Ectodermal cell (in vitro differentiated cells): ENCODE data around the gene EMC8.

Source experiments
- H3K27ac ChIP-seq: 2 replicates; pipeline ENCODE4 v1.7.0; 2013; ENCODE audit warnings: mild to moderate bottlenecking, low read depth, low read length; ENCODE audit not compliant: insufficient read depth, poor library complexity, severe bottlenecking
- H3K27me3 ChIP-seq: 2 replicates; pipeline ENCODE4 v1.7.0; 2013; ENCODE audit warnings: mild to moderate bottlenecking, low read length; ENCODE audit not compliant: insufficient read depth, control insufficient read depth, poor library complexity, severe bottlenecking
- H3K36me3 ChIP-seq: one replicate; pipeline ENCODE4 v1.7.0; 2013; ENCODE audit warnings: low read length; ENCODE audit not compliant: control insufficient read depth, insufficient read depth
- H3K4me1 ChIP-seq: one replicate; pipeline ENCODE4 v1.7.0; 2013; ENCODE audit warnings: low read length; ENCODE audit not compliant: control insufficient read depth, insufficient read depth
- H3K4me3 ChIP-seq: 2 replicates; pipeline ENCODE4 v1.7.0; 2013; ENCODE audit warnings: low read depth, low read length, control low read depth; ENCODE audit not compliant: insufficient read depth
- H3K9me3 ChIP-seq: 2 replicates; pipeline ENCODE4 v1.7.0; 2013; ENCODE audit warnings: mild to moderate bottlenecking, low read length, moderate library complexity; ENCODE audit not compliant: control insufficient read depth
- WGBS, 2 experiments: methylation state at CpG; one replicate each; pipeline ENCODE4 v1.1.7; 2013; ENCODE audit warnings: missing lambda C conversion rate in 2 of 2; 5-methylcytosine and 5-hydroxymethylcytosine counted together

EMC8 gene

GRCh38 chr16:85785927-85786326 lies 13.4 kb downstream of the EMC8 start:
- Histone ChIP-seq H3K4me1 (no peaks in the 10 kb centered on the region), H3K36me3 (peaks cover 17% of the 10 kb centered on the region), H3K9me3 (no peaks in the 10 kb centered on the region), H3K27me3 (no peaks in the 10 kb centered on the region), H3K4me3 (no peak overlapping the region), H3K27ac (no peak overlapping the region)
- 92 to 96% methylated on average over 2 of the region's 2 CpGs for WGBS, 2 experiments

GRCh38 chr16:85784813-85785212 lies 14.5 kb downstream of the EMC8 start:
- Histone ChIP-seq H3K36me3 (peaks cover 23% of the 10 kb centered on the region), H3K27me3 (no peaks in the 10 kb centered on the region), H3K4me1 (no peaks in the 10 kb centered on the region), H3K9me3 (no peaks in the 10 kb centered on the region), H3K27ac (no peak overlapping the region), H3K4me3 (no peak overlapping the region)
- 100% methylated on average over 2 of the region's 2 CpGs for WGBS, 2 experiments

GRCh38 chr16:85783441-85783840 lies 15.9 kb downstream of the EMC8 start:
- H3K4me3 ChIP-seq, result no peak overlapping the region
- no peaks in the 10 kb centered on the region for H3K27me3 ChIP-seq
- no peaks in the 10 kb centered on the region for H3K9me3 ChIP-seq
- H3K36me3 ChIP-seq, result peaks cover 37% of the 10 kb centered on the region
- no peaks in the 10 kb centered on the region for H3K4me1 ChIP-seq
- no peak overlapping the region for H3K27ac ChIP-seq
- WGBS, 2 experiments, result 94 to 95% methylated on average over 8 of the region's 8 CpGs

- Histone ChIP-seq H3K4me3 (no peak overlapping the region), H3K9me3 (no peaks in the 10 kb centered on the region), H3K27ac (no peak overlapping the region), H3K4me1 (no peaks in the 10 kb centered on the region), H3K27me3 (no peaks in the 10 kb centered on the region), H3K36me3 (peaks cover 38% of the 10 kb centered on the region)
- WGBS, 2 experiments, result 94 to 96% methylated on average over 6 of the region's 6 CpGs
Observed at GRCh38 chr16:85782451-85782850, 16.9 kb downstream of the EMC8 start.

- WGBS, 2 experiments, result 95 to 96% methylated on average over 16 of the region's 16 CpGs
- Histone ChIP-seq H3K27me3 (no peaks in the 10 kb centered on the region), H3K9me3 (no peaks in the 10 kb centered on the region), H3K27ac (no peak overlapping the region), H3K4me3 (no peak overlapping the region), H3K36me3 (peaks cover 37% of the 10 kb centered on the region), H3K4me1 (no peaks in the 10 kb centered on the region)
Observed at GRCh38 chr16:85781695-85782370, 17.5 kb downstream of the EMC8 start.

DNA sequence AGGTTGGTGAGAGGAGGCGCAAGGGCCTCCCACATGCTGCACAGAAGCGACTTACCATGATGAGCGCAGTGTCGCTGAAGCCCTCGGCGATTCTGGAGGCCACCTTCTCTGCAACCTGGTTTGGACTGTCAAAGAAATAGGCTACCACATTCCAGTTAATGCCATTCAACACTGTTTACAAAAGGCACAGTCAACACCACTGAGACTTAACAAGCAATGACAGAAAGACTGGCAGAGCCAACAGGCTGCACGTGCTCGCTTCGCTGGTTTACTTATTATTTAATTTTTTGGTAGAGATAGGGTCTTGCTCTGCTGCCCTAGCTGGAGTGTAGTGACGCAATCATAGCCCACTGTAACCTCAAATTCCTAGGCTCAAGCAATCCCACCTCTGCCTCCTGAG lies 18.2 kb downstream of the EMC8 start:
- H3K27me3 ChIP-seq, result no peaks in the 10 kb centered on the region
- WGBS, 2 experiments, result 86 to 89% methylated on average over 10 of the region's 10 CpGs
- H3K36me3 ChIP-seq, result peaks cover 32% of the 10 kb centered on the region
- H3K9me3 ChIP-seq, result no peaks in the 10 kb centered on the region
- no peak overlapping the region for H3K27ac ChIP-seq
- no peaks in the 10 kb centered on the region for H3K4me1 ChIP-seq
- H3K4me3 ChIP-seq, result no peak overlapping the region

DNA sequence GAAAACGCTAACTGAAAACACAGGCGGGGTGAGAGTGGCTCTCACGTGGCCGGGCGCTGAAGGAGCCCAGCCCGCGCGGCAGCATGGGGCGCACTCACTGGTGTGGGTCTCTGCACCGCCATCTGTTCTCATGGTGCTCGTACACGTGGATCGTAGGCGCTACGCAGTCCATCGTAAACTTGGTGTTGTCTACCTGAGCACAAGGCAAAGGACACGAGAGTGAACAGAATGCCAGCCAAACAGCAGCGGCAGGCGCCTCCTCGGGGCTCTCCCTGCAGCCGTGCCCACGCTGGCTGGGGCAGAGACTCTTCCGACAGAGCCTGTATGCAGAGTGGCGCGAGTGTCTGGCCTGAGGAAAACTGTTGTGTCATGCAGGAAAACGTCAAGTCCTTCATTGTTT lies 19.1 kb downstream of the EMC8 start:
- H3K27ac ChIP-seq, result no peak overlapping the region
- H3K9me3 ChIP-seq, result no peaks in the 10 kb centered on the region
- H3K27me3 ChIP-seq, result no peaks in the 10 kb centered on the region
- H3K36me3 ChIP-seq, result peaks cover 32% of the 10 kb centered on the region
- H3K4me3 ChIP-seq, result no peak overlapping the region
- WGBS, 2 experiments, result 92 to 93% methylated on average over 26 of the region's 26 CpGs
- H3K4me1 ChIP-seq, result no peaks in the 10 kb centered on the region

DNA sequence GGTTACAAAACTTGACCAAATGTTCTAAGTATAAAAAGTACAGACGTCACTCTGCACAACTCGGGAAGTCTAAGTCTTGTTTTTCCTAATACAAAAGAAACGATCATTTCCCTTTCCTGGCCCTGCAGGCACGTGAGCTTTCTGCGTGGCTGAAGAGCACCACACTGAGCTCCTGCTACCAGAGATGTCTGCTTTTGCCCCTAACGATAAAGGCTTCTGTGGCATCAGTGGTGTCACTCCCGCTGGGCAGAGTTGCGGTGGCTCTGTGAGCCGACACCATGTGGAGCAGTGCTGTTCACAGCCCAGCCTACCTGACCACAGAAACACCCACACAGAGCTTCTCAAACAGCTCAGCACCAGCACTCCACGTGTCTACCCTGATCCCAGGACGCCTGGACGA lies 20.5 kb downstream of the EMC8 start:
- Histone ChIP-seq H3K36me3 (peaks cover 32% of the 10 kb centered on the region), H3K27ac (no peak overlapping the region), H3K9me3 (no peaks in the 10 kb centered on the region), H3K4me3 (no peak overlapping the region), H3K27me3 (no peaks in the 10 kb centered on the region), H3K4me1 (no peaks in the 10 kb centered on the region)
- 92 to 95% methylated on average over 10 to 12 of the region's 12 CpGs for WGBS, 2 experiments

DNA sequence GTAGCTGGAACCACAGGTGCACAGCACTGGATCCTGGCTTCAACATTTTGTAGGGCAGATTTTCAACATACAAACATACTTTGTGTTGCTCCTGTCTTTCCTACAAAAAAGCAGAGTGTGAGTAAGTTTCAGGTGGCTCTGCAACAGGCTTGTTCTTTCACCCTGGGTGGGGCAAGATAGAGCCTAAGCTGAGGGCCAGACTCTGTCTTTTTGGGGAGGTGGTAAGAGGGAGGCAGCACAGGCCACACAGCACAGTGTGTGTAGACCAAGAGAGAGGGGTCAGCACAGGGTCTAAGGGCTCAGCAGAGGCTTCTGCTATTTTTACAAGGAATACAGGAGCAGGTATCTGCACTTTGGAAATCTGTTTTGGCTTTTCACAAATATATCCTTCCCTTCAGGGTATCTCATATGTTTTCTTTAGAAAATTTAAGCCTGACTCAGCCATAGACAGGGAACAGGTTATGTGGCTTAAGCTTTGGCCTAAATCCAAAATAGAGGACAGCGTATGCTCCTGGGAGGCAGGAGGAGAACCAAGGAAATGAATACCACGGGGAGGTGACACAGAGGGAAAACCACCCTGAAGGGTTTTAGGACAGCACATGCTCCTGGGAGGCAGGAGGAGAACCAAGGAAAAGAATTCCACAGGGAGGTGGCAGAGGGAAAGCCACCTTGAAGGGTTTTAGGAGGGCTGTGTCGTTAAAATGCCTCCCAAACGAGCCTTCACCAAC lies 21.6 kb downstream of the EMC8 start:
- H3K36me3 ChIP-seq, result peaks cover 32% of the 10 kb centered on the region

GRCh38 chr16:85774811-85775210 lies 24.5 kb downstream of the EMC8 start:
- Histone ChIP-seq H3K4me1 (no peaks in the 10 kb centered on the region), H3K9me3 (no peaks in the 10 kb centered on the region), H3K27ac (no peak overlapping the region), H3K4me3 (no peak overlapping the region), H3K36me3 (peaks cover 25% of the 10 kb centered on the region), H3K27me3 (no peaks in the 10 kb centered on the region)
- WGBS, 2 experiments, result 96% methylated on average over 8 of the region's 8 CpGs

More for the DNA sequence above, 21.6 kb downstream of the EMC8 start:
- no peaks in the 10 kb centered on the region for H3K27me3 ChIP-seq
- H3K9me3 ChIP-seq, result no peaks in the 10 kb centered on the region
- WGBS, 2 experiments, result 91 to 93% methylated on average over 4 of the region's 4 CpGs
- no peak overlapping the region for H3K4me3 ChIP-seq
- H3K27ac ChIP-seq, result no peak overlapping the region
- no peaks in the 10 kb centered on the region for H3K4me1 ChIP-seq
